ENCODE results near the gene ULK1.

The ULK1 gene

DNA sequence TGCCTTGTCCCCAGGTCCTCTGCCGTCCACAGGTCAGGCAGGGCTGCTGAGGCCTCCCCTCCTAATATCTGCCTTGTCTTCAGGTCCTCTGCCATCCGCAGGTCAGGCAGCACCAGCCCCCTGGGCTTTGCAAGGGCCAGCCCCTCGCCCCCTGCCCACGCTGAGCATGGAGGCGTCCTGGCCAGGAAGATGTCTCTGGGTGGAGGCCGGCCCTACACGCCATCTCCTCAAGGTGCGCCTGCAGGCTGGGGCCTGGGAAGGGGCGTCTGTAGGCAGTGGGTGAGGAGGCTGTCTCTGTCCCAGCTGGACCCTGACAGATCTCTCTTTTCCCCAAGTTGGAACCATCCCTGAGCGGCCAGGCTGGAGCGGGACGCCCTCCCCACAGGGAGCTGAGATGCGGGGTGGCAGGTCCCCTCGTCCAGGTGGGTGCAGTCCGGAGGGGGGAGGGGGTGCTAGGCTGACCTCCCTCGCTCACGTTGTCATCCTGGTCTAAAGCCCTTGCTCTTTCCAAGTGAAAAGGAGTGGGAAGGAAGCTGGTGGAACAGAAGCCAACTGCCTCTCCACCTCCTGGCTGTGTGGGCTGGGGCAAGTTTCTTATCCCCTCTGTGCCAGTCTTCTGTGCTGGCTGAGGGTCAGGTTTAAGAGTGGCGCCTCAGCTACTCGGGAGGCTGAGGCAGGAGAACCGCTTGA, 20.7 kb downstream of the ULK1 start:
- TF ChIP-seq CTCF (conservative IDR thresholded peaks at IDR 0.05; ENCODE audit: control insufficient read depth, insufficient read depth, low read depth, low read length): no peak
- no peak for DNase-seq (ENCODE audit: low read depth)
- H3K4me3 ChIP-seq (ENCODE audit: control insufficient read depth, low read depth, low read length): no peak overlapping the region

GRCh38 chr12:131915823-131916222, 21.4 kb downstream of the ULK1 start:
- H3K4me3 ChIP-seq (ENCODE audit: control insufficient read depth, low read depth, low read length): no peak overlapping the region
- no peak for DNase-seq (ENCODE audit: low read depth)
- no peak for TF ChIP-seq CTCF (conservative IDR thresholded peaks at IDR 0.05; ENCODE audit: control insufficient read depth, insufficient read depth, low read depth, low read length)

- no peak overlapping the region for H3K4me3 ChIP-seq (ENCODE audit: control insufficient read depth, low read depth, low read length)
- no peak for DNase-seq (ENCODE audit: low read depth)
- no peak for TF ChIP-seq CTCF (conservative IDR thresholded peaks at IDR 0.05; ENCODE audit: control insufficient read depth, insufficient read depth, low read depth, low read length)
Measured at GRCh38 chr12:131916306-131917138, 22.1 kb downstream of the ULK1 start.

DNA sequence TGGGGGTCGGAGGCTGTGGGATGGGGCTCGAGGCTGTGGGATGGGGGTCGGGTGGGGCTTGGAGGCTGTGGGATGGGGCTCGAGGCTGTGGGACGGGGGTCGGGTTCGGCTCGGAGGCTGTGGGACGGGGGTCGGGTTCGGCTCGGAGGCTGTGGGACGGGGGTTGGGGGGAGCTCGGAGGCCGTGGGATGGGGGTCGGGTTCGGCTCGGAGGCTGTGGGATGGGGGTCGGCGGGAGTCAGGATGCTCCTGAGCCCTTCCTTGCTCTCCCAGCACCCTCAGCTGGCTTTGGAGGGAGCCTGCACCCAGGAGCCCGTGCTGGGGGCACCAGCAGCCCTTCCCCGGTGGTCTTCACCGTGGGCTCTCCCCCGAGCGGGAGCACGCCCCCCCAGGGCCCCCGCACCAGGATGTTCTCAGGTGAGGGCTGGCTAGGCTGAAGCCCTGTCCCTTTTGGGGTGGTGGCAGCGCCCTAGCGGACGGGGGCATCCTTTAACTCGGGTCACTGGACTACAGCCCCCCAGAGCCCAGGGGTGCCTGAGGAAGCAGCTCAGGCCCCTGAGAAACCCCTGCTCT, 22.8 kb downstream of the ULK1 start:
- H3K4me3 ChIP-seq (ENCODE audit: control insufficient read depth, low read depth, low read length): no peak overlapping the region
- DNase-seq (ENCODE audit: low read depth): no peak

DNA sequence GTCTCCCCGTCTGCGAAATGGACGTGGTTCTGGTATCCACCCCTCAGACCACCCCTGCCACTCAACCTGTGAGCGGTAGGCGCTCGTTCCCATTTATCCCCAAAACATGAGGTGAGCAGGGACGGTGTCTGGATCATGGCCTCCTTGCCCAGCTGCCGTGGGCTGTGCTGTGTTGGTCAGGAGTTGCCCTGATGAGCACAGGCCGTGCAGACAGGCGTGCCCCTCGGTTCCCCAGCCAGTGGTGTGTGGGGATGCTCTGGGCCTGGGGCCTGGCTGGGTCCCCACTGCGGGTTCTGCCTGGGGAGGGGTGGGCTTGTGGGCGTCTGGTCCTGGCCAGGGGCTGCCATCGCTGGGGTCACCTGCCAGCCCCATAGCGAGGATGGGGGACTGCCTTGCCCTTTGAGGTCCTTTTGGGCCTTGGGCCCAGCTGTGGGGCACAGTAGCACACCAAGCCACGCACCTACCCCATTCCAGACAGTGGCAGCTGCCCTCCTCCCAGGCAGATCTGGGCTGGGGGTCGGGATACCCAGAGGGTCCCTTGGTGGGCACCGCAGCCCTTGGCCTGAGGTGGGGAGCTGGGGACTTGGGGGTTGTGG, 23.4 kb downstream of the ULK1 start:
- no peak for TF ChIP-seq CTCF (conservative IDR thresholded peaks at IDR 0.05; ENCODE audit: control insufficient read depth, insufficient read depth, low read depth, low read length)
- H3K4me3 ChIP-seq (ENCODE audit: control insufficient read depth, low read depth, low read length): no peak overlapping the region
- DNase-seq (ENCODE audit: low read depth): no peak

More for the DNA sequence above, 22.8 kb downstream of the ULK1 start:
- TF ChIP-seq CTCF (conservative IDR thresholded peaks at IDR 0.05; ENCODE audit: control insufficient read depth, insufficient read depth, low read depth, low read length): no peak

GRCh38 chr12:131918311-131919050, 24.1 kb downstream of the ULK1 start:
- no peak for TF ChIP-seq CTCF (conservative IDR thresholded peaks at IDR 0.05; ENCODE audit: control insufficient read depth, insufficient read depth, low read depth, low read length)
- no peak for DNase-seq (ENCODE audit: low read depth)
- no peak overlapping the region for H3K4me3 ChIP-seq (ENCODE audit: control insufficient read depth, low read depth, low read length)
